Measurements from ENCODE around the gene CAPN6.

GRCh38 chrX:111265486-111265885 lies 4.8 kb downstream of the CAPN6 start:
- no peak for TF ChIP-seq POLR2AphosphoS5 (IDR thresholded peaks at IDR 0.05; ENCODE audit: insufficient read depth in 1 of 2, low read depth in 1 of 2)
- TF ChIP-seq CTCF (IDR thresholded peaks at IDR 0.05) = no peak
